Measurements from ENCODE around the gene NAE1.

NAE1 gene

GRCh38 chr16:66849549-66849948, 18.8 kb upstream of the NAE1 start:
- DNase-seq (ENCODE audit: low spot score) = no peak

- no peak for DNase-seq (ENCODE audit: low spot score)
These were observed 18.2 kb upstream of the NAE1 start for GRCh38 chr16:66849021-66849420.

GRCh38 chr16:66848172-66848571, 17.4 kb upstream of the NAE1 start:
- no peak for DNase-seq (ENCODE audit: low spot score)

DNA sequence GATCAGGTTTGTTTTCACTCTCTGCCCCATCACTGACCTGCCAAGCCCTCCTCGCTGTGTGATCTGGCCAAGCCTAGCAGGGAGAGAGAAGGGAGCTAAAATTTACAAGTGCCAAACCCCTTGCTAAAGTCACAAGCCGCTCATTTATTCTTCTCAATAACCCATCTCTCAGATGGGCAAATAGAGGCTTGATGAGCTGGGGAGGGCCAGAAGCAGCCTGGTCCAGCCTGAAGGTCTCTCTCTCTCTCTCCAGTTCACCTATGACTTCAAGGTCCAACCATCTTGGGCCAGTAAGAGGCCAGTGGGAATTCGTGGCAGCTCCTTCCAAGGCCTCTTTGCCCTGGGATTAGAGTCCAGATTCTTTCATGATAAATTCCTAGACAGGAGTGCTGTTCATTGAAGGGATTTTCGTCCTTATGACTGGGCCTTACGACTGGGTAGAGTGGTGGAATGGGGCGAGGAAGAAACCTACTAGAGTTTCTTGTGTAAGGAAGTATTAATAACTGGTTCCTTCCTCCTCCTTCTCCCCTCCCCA, 16.8 kb upstream of the NAE1 start:
- DNase-seq (ENCODE audit: low spot score) = no peak

- no peak for DNase-seq (ENCODE audit: low spot score)
These were observed 16.1 kb upstream of the NAE1 start for GRCh38 chr16:66846831-66847230.

DNA sequence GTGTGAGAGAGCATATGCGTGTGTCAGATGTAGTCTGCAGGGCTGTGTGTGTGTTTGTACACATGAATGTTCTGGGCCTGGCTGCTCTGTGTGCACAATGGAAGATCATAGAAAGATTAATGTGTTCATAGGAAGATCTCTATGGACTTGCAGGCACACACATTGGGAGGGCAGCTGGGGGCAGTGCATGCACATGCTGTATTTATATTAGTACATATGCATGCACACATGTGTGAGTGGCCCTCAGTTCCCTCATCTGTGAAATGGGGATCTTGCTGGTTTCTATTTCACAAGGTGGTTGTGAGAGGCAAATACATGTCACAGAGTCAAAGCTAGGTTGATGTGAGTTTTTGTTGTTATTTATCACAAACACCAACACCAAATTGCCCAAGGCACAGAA, 15.5 kb upstream of the NAE1 start:
- no peak for DNase-seq (ENCODE audit: low spot score)

- DNase-seq (ENCODE audit: low spot score) = no peak
These were observed 15.0 kb upstream of the NAE1 start for GRCh38 chr16:66845791-66846221.

DNA sequence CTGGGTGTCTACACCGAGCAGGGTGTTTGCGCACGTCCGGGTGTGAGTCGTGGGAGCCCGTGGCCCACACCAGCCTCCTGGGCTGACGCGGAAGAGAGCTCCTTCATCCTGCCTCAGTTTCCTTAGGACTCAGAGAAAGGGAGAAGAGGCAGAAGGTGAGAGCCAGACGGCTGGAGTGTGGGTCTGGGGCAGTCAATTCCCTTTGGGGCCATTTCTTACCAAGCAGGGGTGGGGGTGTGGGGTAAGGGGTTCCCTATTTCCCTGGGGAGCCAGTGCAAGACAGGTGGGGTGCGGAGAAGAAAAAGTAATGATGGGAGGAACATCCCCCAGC, 14.3 kb upstream of the NAE1 start:
- DNase-seq (ENCODE audit: low spot score) = no peak

GRCh38 chr16:66844342-66845079, 13.7 kb upstream of the NAE1 start, which contains the start of gene CA7:
Gene CA7 (plus strand): TSS chr16:66844414. CDS start chr16:66844488, 74 bp downstream.
- no peak for DNase-seq (ENCODE audit: low spot score)

GRCh38 chr16:66844009-66844341, 13.2 kb upstream of the NAE1 start:
- DNase-seq (ENCODE audit: low spot score) = no peak

DNA sequence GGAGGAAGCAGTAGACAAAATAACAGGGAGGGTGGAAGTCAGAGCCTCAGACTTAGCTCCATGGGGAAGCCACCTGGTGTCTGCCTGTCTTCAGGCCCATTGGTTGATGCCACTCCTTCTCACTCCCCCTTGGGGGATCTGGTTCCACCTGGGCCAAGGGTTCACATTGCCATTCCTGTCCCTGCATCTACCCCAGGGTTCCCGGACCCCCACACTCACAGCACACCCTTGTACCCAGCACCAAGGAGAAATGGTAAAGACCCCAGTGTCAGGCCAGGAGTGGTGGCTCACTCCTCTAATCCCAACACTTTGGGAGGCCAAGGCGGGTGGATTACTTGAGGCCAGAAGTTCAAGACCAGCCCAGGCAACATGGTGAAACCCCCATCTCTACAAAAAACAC, 12.4 kb upstream of the NAE1 start:
- no peak for DNase-seq (ENCODE audit: low spot score)

- no peak for DNase-seq (ENCODE audit: low spot score)
These were observed 12.0 kb upstream of the NAE1 start for GRCh38 chr16:66842765-66843164.

DNA sequence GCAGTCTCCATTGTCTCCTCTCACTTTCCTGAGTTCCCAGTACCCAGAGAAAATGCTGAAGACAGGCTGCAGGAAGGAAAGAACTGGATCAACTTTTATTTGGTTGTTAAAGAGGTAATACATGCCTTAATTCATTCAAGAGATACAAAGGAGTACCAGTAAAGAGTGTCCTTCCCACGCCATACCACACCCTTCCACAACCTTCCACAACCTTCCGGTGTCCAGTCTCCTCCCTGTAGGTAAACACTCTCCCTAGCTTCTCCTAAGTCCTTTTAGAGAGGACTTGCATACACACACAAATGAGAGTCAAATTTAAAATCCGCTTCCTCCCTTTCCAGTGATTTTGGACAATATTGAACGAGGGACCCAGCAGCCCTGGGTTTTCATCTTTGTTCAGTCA, 10.6 kb upstream of the NAE1 start:
- DNase-seq (ENCODE audit: low spot score) = no peak

DNA sequence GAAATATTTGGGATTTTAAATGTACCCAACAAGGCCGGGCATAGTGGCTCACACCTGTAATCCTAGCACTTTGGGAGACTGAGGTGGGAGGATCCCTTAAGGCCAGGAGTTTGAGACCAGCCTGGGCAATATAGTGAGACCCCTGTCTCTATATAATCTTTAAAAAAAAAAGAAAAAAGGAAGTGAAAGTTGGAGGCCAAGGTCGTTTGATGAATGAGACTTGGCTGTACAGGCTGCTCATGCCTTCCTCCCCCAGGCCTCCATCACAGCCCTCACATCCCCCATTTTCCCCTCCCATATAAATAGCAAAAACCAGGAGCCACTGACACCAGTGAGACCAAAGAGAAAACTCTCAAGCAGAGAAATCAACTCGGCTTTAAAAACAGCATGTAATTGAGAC, 10.1 kb upstream of the NAE1 start:
- DNase-seq (ENCODE audit: low spot score) = no peak

DNA sequence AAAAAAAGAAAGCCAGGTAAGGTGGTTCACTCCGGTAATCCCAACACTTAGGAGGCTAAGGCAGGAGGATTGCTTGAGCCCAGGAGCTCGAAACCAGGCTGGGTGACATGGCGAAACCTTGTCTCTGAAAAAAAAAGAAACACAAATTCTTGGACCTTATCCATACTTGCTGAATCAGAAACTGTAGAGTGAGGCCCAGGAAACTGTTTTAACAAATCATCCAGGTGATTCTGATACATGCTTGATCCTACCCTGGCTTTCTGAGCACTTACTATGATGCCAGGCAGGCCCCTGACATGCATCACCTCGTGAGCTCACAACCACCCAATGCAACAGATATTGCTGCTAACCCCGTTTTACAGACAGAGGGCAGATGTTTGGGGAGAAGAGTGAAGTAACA, 4.0 kb upstream of the NAE1 start:
- no peak for DNase-seq (ENCODE audit: low spot score)

- DNase-seq (ENCODE audit: low spot score) = no peak
These were observed 2.0 kb upstream of the NAE1 start for GRCh38 chr16:66832661-66833305.

GRCh38 chr16:66832190-66832589, 1.4 kb upstream of the NAE1 start:
- no peak for DNase-seq (ENCODE audit: low spot score)

- no peak for DNase-seq (ENCODE audit: low spot score)
These were observed 6.8 kb downstream of the NAE1 start for GRCh38 chr16:66824006-66824405.

DNA sequence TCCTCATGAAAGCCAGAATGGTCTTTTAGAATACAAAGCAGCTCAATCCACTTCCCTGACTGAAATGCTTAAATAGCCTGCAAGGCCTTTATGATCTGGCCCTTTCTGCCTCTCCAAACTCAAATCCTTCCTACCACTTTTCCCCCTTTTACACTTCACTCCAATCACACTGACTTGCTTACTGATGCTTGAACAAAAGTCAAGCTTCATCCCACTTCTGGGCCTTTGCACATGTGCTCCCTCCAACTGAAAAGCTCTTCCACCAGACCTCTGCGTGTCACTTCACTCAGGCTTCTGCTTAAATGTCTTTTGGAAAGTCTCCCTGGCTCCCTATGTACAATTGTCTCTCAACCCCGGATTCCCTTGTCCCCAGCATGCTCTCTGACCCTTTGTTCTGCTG, 16.0 kb downstream of the NAE1 start:
- no peak for DNase-seq (ENCODE audit: low spot score)

GRCh38 chr16:66811043-66811442, 19.7 kb downstream of the NAE1 start:
- DNase-seq (ENCODE audit: low spot score) = no peak

GRCh38 chr16:66810391-66810790, 20.4 kb downstream of the NAE1 start:
- DNase-seq (ENCODE audit: low spot score) = no peak

- no peak for DNase-seq (ENCODE audit: low spot score)
These were observed 21.0 kb downstream of the NAE1 start for GRCh38 chr16:66809765-66810164.

DNA sequence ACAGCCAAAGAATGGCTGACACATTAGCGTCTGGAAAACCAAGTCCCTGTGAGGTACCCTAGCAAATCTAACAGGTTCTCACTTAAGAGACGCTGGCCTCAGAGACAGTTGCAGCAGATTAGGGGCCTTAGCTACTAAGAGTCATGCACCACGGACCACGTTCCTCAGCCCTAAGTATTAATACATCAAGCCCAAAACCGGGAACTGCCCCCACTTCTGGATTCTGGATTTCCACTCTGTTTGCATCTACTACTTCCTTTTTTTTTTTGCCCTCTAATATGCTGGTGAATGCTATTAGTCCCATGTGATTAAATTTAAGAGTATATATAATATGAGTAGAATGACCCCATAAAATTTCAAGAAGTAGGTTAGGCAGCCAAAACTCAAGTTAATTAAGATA, 28.6 kb downstream of the NAE1 start:
- DNase-seq (ENCODE audit: low spot score) = no peak
